Left ventricle myocardium inferior (tissue), 1 donor: Measurements from ENCODE around the gene FAXDC2. TPM values are rescaled to one million over a fixed set of nuclear protein-coding genes. Genes with fewer than 3 reads are reported as not detected.

ENCODE experiments used
- DNase-seq: peaks from one replicate; pipeline ENCODE4 v3.0.0-alpha.2; 2020
- H3K27ac ChIP-seq: fragments of 200-600 bp; replicated peaks from 2 replicates; pipeline ENCODE4 v1.8.0; 2021
- H3K27me3 ChIP-seq: fragments of 200-600 bp; 2 replicates; pipeline ENCODE4 v1.8.0; 2021; ENCODE audit warnings: low read depth
- H3K36me3 ChIP-seq: fragments of 200-600 bp; 2 replicates; pipeline ENCODE4 v1.8.0; 2021
- H3K4me1 ChIP-seq: fragments of 200-600 bp; 2 replicates; pipeline ENCODE4 v1.8.0; 2021
- H3K4me3 ChIP-seq: fragments of 200-600 bp; 2 replicates; pipeline ENCODE4 v1.8.0; 2021; ENCODE audit warnings: mild to moderate bottlenecking, moderate library complexity
- H3K9me3 ChIP-seq: fragments of 200-600 bp; replicated peaks from 2 replicates; pipeline ENCODE4 v1.8.0; 2021
- intact Hi-C: fragments of 100-400 bp; cut with micrococcal nuclease; formaldehyde crosslinking; loops from one replicate; pipeline ENCODE4 v1.11.0; 2022
- total RNA-seq: library from RNA; stranded (reverse); fragmentation: NEBNext Ultra II Directional; extraction: Animal tissue kit (Norgen Biotek cat#: 25700); gene quantifications from one replicate; pipeline ENCODE4 v1.2.1, GENCODE V29; 2021
- TF ChIP-seq, protein P1 (sequence below): fragments of 200-600 bp; IDR thresholded peaks from 2 replicates; pipeline ENCODE4 v1.8.0; 2021; ENCODE audit warnings: antibody characterized with exemption, mild to moderate bottlenecking, borderline replicate concordance
- donor health status: DM: no; HTN: yes; CAD: no; lungs with severe emphysema.

The FAXDC2 gene
- total RNA-seq, 1 donor from 2014 or later: 23.5 TPM

- Histone ChIP-seq H3K9me3 (no peaks in the 10 kb centered on the region), H3K36me3 (peaks cover 29% of the 10 kb centered on the region), H3K4me3 (peak overlapping the region; percentile 77), H3K27me3 (no peaks in the 10 kb centered on the region), H3K4me1 (peaks cover 61% of the 10 kb centered on the region), H3K27ac (peak overlapping the region; percentile 99)
- TF ChIP-seq, protein P1, sequence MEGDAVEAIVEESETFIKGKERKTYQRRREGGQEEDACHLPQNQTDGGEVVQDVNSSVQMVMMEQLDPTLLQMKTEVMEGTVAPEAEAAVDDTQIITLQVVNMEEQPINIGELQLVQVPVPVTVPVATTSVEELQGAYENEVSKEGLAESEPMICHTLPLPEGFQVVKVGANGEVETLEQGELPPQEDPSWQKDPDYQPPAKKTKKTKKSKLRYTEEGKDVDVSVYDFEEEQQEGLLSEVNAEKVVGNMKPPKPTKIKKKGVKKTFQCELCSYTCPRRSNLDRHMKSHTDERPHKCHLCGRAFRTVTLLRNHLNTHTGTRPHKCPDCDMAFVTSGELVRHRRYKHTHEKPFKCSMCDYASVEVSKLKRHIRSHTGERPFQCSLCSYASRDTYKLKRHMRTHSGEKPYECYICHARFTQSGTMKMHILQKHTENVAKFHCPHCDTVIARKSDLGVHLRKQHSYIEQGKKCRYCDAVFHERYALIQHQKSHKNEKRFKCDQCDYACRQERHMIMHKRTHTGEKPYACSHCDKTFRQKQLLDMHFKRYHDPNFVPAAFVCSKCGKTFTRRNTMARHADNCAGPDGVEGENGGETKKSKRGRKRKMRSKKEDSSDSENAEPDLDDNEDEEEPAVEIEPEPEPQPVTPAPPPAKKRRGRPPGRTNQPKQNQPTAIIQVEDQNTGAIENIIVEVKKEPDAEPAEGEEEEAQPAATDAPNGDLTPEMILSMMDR: no peak
- intact Hi-C loops: no loop called here
- DNase-seq: no peak
These were observed 10.4 kb upstream of the FAXDC2 start for GRCh38 chr5:154860765-154861164.

GRCh38 chr5:154860123-154860522, 9.7 kb upstream of the FAXDC2 start:
- TF ChIP-seq, protein P1: no peak
- no peaks in the 10 kb centered on the region for H3K27me3 ChIP-seq
- H3K36me3 ChIP-seq: peaks cover 22% of the 10 kb centered on the region
- H3K4me1 ChIP-seq: peaks cover 56% of the 10 kb centered on the region
- intact Hi-C loops: no loop called here
- H3K4me3 ChIP-seq: peak overlapping the region; percentile 77
- no peak for DNase-seq
- H3K27ac ChIP-seq: peak overlapping the region; percentile 99
- no peaks in the 10 kb centered on the region for H3K9me3 ChIP-seq

DNA sequence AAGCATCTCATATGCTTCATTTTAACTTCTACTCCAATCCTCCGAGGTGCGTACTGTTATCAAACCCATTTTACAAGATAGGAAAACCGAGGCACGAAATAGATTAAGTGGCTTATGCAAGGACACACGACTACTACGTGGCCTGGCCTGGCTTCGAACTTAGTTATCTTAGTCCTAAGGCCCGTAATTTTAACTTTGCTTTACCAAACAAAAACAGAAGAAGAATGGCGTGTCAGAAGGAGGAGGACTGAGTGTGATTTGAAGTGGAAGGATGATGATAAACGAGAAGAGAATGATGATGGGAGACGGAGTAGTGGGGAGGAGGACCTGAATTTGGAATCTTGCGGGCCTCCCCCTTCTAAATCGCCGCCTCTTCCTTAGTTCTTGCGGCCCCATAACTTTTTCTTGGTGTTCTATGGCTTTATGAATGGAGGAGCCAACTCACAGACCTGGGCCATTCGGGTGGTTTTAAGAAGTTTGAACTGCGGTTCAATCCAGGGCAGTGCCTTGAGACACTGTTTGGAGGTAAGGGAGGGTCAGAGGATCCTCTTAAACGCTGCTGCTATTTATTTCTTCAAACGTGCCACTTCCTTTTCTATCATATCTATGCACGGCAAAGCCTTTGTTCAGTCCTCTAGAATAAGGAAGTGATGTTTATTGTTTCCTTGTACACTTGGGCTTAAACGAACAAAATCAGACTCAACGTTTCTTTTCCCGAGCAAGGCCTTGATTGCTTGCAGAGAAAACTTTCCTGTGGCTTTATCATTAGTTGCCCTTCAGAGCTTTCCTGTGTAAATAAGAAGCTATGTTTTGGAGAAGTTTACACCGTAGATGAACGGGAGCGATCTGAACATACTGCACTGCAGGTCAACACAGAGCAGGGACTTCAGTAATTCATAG, 8.8 kb upstream of the FAXDC2 start:
- Histone ChIP-seq H3K27ac (peak overlapping the region; percentile 99), H3K27me3 (no peaks in the 10 kb centered on the region), H3K9me3 (no peaks in the 10 kb centered on the region), H3K4me1 (peaks cover 56% of the 10 kb centered on the region), H3K4me3 (peak overlapping the region; percentile 77), H3K36me3 (peaks cover 13% of the 10 kb centered on the region)
- DNase-seq: no peak
- intact Hi-C loops: no loop called here
- TF ChIP-seq, protein P1: no peak

GRCh38 chr5:154858297-154858971, 8.0 kb upstream of the FAXDC2 start, which contains the start of gene CNOT8:
CNOT8 (plus strand) TSS chr5:154858627; CDS start chr5:154863279, 4,652 bp downstream.
- peaks cover 56% of the 10 kb centered on the region for H3K4me1 ChIP-seq
- DNase-seq: peak; percentile 99
- no peaks in the 10 kb centered on the region for H3K27me3 ChIP-seq
- peak within 1 kb of the TSS; percentile 99 for H3K27ac ChIP-seq
- peaks cover 6% of the 10 kb centered on the region for H3K36me3 ChIP-seq
- TF ChIP-seq, protein P1: no peak
- no peaks in the 10 kb centered on the region for H3K9me3 ChIP-seq
- peak within 1 kb of the TSS; percentile 77 for H3K4me3 ChIP-seq
- intact Hi-C loops: no loop called here

- Histone ChIP-seq H3K27ac (peak overlapping the region; percentile 99), H3K4me1 (peaks cover 53% of the 10 kb centered on the region), H3K27me3 (no peaks in the 10 kb centered on the region), H3K9me3 (no peaks in the 10 kb centered on the region), H3K4me3 (peak overlapping the region; percentile 77), H3K36me3 (no peaks in the 10 kb centered on the region)
- intact Hi-C loops: no loop called here
- DNase-seq: peak; percentile 95
- TF ChIP-seq, protein P1: no peak
These were observed 7.3 kb upstream of the FAXDC2 start for GRCh38 chr5:154857530-154858296.
